ENCODE measurements around the gene NXPH1.

DNA sequence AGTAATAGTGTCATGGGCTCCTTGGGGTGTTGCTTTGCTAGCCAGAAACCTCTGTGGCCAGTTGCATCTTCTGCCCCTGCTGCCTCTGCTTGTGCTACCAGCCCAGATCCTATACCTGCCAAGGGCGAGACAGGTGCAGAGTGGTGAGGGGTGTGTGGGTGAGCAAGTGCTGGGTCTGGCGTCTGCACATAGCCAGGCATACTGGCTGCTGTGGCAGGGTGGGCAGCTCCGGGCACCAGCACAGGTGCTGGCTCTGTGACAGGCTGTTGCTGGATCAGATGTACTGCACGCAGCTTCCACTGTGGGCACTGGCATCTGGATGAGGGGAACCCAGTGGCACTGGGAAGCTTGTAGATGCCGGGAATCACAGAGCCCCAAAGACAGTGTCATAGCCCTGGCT is 148.4 kb downstream of the NXPH1 start:
- no peak for TF ChIP-seq EZH2 (IDR thresholded peaks at IDR 0.05)
- no peak for TF ChIP-seq POLR2AphosphoS5 (IDR thresholded peaks at IDR 0.05; ENCODE audit: borderline replicate concordance, low read depth, low read length)
